Esophagus muscularis mucosa (tissue), 4 donors: Measurements from ENCODE around the gene PANX2. TPM values are rescaled to one million over a fixed set of nuclear protein-coding genes. Genes with fewer than 3 reads are reported as not detected.
"Not testable (repeated sequence)": the region's sequence is repeated elsewhere in the genome, so short reads cannot be mapped to it uniquely, and the experiment has no call there.

Experiments used
- DNase-seq: peaks from one replicate; pipeline ENCODE4 v3.0.0-alpha.2; 2017; ENCODE audit errors: extremely low spot score
- H3K27ac ChIP-seq, 4 donors: fragments of 200-600 bp; sonication (generic); replicated peaks in 1 of 4; 1 replicate in 3 of 4; 2 replicates in 1 of 4; pipeline ENCODE4 v1.5.1; 2016 to 2019; ENCODE audit warnings: mild to moderate bottlenecking in 1 of 4
- H3K27me3 ChIP-seq, 4 donors: fragments of 200-600 bp; sonication (generic); one replicate each; pipeline versions ENCODE4 v1.5.1 to v1.6.0; 2016 to 2019
- H3K36me3 ChIP-seq, 4 donors: fragments of 200-600 bp; sonication (generic); one replicate each; pipeline ENCODE4 v1.5.1; 2016 to 2019
- H3K4me1 ChIP-seq, 4 donors: fragments of 200-600 bp; sonication (generic); one replicate each; pipeline ENCODE4 v1.5.1; 2016 to 2019
- H3K4me3 ChIP-seq, 4 donors: fragments of 200-600 bp; sonication (generic); 1 replicate in 2 of 4; 2 replicates in 2 of 4; pipeline ENCODE4 v1.5.1; 2016 to 2019; ENCODE audit warnings: mild to moderate bottlenecking in 4 of 4, moderate library complexity in 1 of 4
- H3K9me3 ChIP-seq, 4 donors: fragments of 200-600 bp; sonication (generic); 1 replicate in 3 of 4; 2 replicates in 1 of 4; pipeline ENCODE4 v1.5.1; 2016 to 2019
- EP300 ChIP-seq: sonication (generic); formaldehyde crosslinking; IDR thresholded peaks from one replicate; pipeline ENCODE4 v1.6.1; 2017; ENCODE audit warnings: antibody characterized with exemption
- POLR2A ChIP-seq: fragments of 450-650 bp; IDR thresholded peaks from one replicate; pipeline ENCODE4 v1.6.1; 2017; ENCODE audit warnings: antibody characterized with exemption, moderate library complexity, mild to moderate bottlenecking, low read depth
- POLR2AphosphoS5 ChIP-seq, 2 donors: sonication (generic); formaldehyde crosslinking; IDR thresholded peaks; one replicate each; pipeline ENCODE4 v1.6.1; 2017; ENCODE audit warnings: antibody characterized with exemption in 2 of 2
- WGBS: methylation state at CpG from one replicate; pipeline ENCODE4 v1.1.5; 2018; 5-methylcytosine and 5-hydroxymethylcytosine counted together
- intact Hi-C: fragments of 100-400 bp; cut with DNase I; formaldehyde crosslinking; loops from one replicate; pipeline ENCODE4 v1.15.1; 2023
- total RNA-seq, 4 donors: library from RNA; depleted of rRNA; stranded (reverse); fragments of >200 nt; gene quantifications; one replicate each; pipeline versions ENCODE4 v1.1.0 to v1.2.1, GENCODE V29; 2016
- TF ChIP-seq, protein P1 (sequence below), 3 experiments: fragments of 200-600 bp in 2 of 3; fragments of 450-650 bp in 1 of 3; sonication (generic) in 2 of 3; IDR thresholded peaks; one replicate each; pipeline ENCODE4 v1.5.1; 2017 to 2019; ENCODE audit warnings: antibody characterized with exemption in 3 of 3, mild to moderate bottlenecking in 2 of 3, moderate library complexity in 1 of 3

Gene PANX2
- total RNA-seq, 4 donors from 2014 or later = 0.33 to 1.0 (median 0.56) TPM

DNA sequence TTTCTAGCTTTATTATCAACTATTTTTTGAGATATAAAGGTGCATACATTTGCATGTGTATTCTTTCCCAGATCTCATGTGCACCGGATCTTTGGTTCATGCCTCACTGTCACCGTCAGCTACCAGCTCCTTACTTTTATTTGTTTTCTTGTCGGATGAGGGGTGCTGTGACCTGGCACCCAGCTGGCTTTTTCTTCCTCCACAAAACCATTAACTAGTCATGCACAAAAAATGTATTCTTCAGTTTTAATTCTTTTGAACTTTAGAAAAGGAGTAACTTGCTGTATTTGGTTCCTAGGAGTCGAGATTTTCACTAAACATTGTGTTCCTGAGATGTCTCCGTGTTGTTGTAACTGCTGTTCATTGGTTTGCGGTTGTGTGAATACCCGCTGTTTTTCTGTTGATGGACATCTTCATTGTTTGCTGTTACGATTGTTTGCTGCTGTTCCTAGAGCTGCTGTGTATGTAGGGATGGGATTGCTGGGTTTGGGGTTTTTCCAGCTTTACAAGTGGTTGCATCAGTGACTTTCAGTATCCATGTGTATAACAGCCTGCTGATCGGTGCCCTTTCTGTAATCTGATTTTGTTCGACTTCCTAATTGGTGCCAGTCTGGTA, 41.3 kb upstream of the PANX2 start:
- Histone ChIP-seq H3K9me3 (peaks cover 0 to 6% (median 0%) of the 10 kb centered on the region in 4 donors), H3K27me3 (peaks cover 0 to 9% (median 0%) of the 10 kb centered on the region in 4 donors), H3K4me1 (no peaks in the 10 kb centered on the region), H3K36me3 (no peaks in the 10 kb centered on the region), H3K27ac (no peak overlapping the region), H3K4me3 (no peak overlapping the region)
- TF ChIP-seq POLR2A (no peak), POLR2AphosphoS5 (IDR thresholded peaks at IDR 0.05) (no peak), EP300 (no peak)
- TF ChIP-seq, protein P1, sequence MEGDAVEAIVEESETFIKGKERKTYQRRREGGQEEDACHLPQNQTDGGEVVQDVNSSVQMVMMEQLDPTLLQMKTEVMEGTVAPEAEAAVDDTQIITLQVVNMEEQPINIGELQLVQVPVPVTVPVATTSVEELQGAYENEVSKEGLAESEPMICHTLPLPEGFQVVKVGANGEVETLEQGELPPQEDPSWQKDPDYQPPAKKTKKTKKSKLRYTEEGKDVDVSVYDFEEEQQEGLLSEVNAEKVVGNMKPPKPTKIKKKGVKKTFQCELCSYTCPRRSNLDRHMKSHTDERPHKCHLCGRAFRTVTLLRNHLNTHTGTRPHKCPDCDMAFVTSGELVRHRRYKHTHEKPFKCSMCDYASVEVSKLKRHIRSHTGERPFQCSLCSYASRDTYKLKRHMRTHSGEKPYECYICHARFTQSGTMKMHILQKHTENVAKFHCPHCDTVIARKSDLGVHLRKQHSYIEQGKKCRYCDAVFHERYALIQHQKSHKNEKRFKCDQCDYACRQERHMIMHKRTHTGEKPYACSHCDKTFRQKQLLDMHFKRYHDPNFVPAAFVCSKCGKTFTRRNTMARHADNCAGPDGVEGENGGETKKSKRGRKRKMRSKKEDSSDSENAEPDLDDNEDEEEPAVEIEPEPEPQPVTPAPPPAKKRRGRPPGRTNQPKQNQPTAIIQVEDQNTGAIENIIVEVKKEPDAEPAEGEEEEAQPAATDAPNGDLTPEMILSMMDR (IDR thresholded peaks at IDR 0.05) = no peak
- DNase-seq = no peak
- 91% methylated on average over 10 of the region's 10 CpGs for WGBS
- intact Hi-C loops = no loop called here

DNA sequence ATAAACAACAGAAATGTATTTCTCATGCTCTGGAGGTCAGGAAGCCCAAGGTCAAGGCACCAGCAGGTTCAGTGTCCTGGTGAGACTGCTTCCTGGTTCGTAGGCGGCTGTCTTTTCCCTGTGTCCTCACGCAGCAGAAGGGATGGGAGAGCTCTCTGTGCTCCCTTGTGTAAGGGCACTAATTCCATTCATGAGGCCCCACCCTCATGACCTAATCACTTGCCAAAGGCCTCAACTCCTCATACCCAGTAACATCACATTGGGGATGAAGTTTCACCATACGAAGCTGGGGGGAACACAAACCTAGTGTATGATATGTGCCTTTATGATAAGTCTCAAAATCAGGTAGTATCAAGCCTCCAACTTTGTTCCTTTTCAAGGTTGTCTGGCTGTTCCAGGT, 38.6 kb upstream of the PANX2 start:
- 90% methylated on average over 4 of the region's 4 CpGs for WGBS
- DNase-seq = no peak
- H3K4me3 ChIP-seq = no peak overlapping the region
- peaks cover 0 to 4% (median 0%) of the 10 kb centered on the region in 4 donors for H3K27me3 ChIP-seq
- peaks cover 0 to 6% (median 0%) of the 10 kb centered on the region in 4 donors for H3K9me3 ChIP-seq
- peaks cover 0 to 6% (median 0%) of the 10 kb centered on the region in 4 donors for H3K4me1 ChIP-seq
- no peaks in the 10 kb centered on the region for H3K36me3 ChIP-seq
- no peak overlapping the region for H3K27ac ChIP-seq
- intact Hi-C loops = no loop called here
- TF ChIP-seq, protein P1 (IDR thresholded peaks at IDR 0.05) = no peak
- TF ChIP-seq EP300 (no peak), POLR2AphosphoS5 (IDR thresholded peaks at IDR 0.05) (no peak)

DNA sequence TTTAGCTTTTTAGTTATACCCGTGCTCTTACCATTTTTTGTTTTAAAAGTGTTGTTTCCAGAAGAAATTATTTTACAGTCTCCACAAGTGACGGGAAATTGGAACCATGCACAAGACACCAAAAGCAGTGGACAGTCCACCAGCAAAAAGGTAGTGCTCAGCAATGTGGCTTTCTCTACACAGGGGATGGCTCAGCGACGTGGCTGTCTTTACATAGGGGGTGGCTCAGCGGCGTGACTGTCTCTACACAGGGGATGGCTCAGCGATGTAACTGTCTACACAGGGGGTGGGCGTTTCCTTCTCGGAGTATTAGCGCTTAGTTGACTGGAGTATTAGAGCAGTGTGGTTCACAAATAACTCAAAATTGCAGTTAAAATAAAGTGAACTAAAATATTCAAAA, 36.0 kb upstream of the PANX2 start:
- Histone ChIP-seq H3K27me3 (no peaks in the 10 kb centered on the region), H3K9me3 (peaks cover 0 to 6% (median 0%) of the 10 kb centered on the region in 4 donors), H3K4me3 (no peak overlapping the region), H3K27ac (no peak overlapping the region), H3K4me1 (peaks cover 0 to 7% (median 0%) of the 10 kb centered on the region in 4 donors), H3K36me3 (no peaks in the 10 kb centered on the region)
- intact Hi-C loops = no loop called here
- 89% methylated on average over 10 of the region's 10 CpGs for WGBS
- no peak for DNase-seq
- TF ChIP-seq POLR2A (no peak), EP300 (no peak), POLR2AphosphoS5 (IDR thresholded peaks at IDR 0.05) (no peak)
- TF ChIP-seq, protein P1 (IDR thresholded peaks at IDR 0.05) = no peak

DNA sequence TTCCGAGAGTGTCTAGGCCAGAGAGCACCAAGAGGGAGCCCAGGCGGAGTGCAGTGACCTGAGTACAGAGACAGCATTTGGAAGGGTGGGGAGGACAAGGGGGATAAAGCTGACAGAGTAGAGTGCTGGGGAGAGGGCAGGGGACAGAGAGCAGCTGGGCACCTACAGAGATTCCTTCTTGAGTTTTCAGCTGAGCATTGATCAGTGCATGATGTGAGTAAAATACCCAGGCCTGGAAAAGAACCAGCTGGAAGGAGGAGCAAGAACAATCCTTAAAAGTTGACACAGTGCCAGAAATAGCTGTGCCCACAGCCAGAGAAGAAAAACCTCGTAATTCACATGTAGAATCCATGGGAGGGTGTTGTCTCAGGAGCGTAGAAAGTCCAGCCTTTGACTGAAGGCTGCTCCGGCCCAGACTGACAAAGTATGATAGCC, 33.9 kb upstream of the PANX2 start:
- WGBS = 73% methylated on average over 5 of the region's 5 CpGs
- peaks cover 0 to 7% (median 0%) of the 10 kb centered on the region in 4 donors for H3K4me1 ChIP-seq
- no peaks in the 10 kb centered on the region for H3K36me3 ChIP-seq
- H3K9me3 ChIP-seq = peaks cover 0 to 5% (median 0%) of the 10 kb centered on the region in 4 donors
- no peak overlapping the region for H3K4me3 ChIP-seq
- DNase-seq = no peak
- TF ChIP-seq, protein P1 (IDR thresholded peaks at IDR 0.05) = no peak
- no peak for TF ChIP-seq EP300
- TF ChIP-seq POLR2AphosphoS5 (IDR thresholded peaks at IDR 0.05) = no peak
- no peak for TF ChIP-seq POLR2A
- H3K27ac ChIP-seq = no peak overlapping the region
- intact Hi-C loops = no loop called here
- H3K27me3 ChIP-seq = peaks cover 0 to 7% (median 0%) of the 10 kb centered on the region in 4 donors

DNA sequence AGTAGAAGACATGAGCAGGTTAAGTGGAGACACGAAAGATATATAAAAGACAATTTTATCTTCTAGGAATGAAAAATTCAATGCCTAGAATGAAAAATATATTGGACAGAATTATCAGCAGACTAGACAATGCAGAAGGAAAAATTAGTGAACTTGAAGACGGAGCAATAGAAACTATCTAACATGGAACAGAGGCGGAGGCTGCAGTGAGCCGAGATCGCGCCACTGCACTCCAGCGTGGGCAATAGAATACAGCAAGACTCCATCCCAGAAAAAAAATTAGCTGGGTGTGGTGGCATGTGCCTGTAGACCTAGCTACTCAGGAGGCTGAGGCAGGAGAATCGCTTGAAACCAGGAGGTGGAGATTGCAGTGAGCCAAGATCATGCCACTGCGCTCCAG, 33.3 kb upstream of the PANX2 start:
- H3K27ac ChIP-seq, DNase-seq, H3K27me3 ChIP-seq, H3K36me3 ChIP-seq, H3K9me3 ChIP-seq, H3K4me3 ChIP-seq, intact Hi-C loops, H3K4me1 ChIP-seq: not testable (repeated sequence)
- WGBS = 95% methylated on average over 9 of the region's 9 CpGs
